ENCODE data around the gene VIPR2.

DNA sequence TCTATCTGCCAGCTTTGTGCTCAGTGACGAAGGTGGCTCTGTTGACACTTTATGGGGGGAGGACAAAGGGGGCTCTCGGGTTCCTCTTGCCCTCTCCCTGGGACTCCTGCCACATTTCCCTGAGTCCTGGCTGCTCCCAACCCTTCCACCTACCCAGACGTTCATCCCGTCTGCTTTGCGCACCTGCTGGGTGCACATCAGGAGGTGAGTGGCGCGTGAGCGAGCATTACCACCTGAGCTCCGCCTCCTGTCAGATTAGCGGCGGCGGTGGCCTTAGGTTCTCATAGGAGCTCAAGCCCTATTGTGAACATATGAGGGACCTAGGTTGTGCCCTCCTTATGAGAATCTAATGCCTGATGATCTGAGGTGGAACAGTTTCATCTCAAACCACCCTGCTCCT lies 151.1 kb downstream of the VIPR2 start:
- TF ChIP-seq, protein P1, sequence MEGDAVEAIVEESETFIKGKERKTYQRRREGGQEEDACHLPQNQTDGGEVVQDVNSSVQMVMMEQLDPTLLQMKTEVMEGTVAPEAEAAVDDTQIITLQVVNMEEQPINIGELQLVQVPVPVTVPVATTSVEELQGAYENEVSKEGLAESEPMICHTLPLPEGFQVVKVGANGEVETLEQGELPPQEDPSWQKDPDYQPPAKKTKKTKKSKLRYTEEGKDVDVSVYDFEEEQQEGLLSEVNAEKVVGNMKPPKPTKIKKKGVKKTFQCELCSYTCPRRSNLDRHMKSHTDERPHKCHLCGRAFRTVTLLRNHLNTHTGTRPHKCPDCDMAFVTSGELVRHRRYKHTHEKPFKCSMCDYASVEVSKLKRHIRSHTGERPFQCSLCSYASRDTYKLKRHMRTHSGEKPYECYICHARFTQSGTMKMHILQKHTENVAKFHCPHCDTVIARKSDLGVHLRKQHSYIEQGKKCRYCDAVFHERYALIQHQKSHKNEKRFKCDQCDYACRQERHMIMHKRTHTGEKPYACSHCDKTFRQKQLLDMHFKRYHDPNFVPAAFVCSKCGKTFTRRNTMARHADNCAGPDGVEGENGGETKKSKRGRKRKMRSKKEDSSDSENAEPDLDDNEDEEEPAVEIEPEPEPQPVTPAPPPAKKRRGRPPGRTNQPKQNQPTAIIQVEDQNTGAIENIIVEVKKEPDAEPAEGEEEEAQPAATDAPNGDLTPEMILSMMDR (IDR thresholded peaks at IDR 0.05) = no peak
- TF ChIP-seq POLR2A (IDR thresholded peaks at IDR 0.05) = no peak
